AG09309 (cell line): Measurements from ENCODE around the gene RRP1B.

Experiments used
- DNase-seq: peaks from one replicate; pipeline ENCODE4 v3.0.0-alpha.2; 2010; ENCODE audit warnings: low read depth
- H3K4me3 ChIP-seq: 2 replicates; pipeline ENCODE4 v1.5.1; 2011; ENCODE audit warnings: mild to moderate bottlenecking, low read depth, low read length, moderate library complexity; ENCODE audit not compliant: control insufficient read depth
- CTCF ChIP-seq: IDR thresholded peaks from 2 replicates; pipeline ENCODE4 v1.5.1; 2011; ENCODE audit warnings: mild to moderate bottlenecking, low read depth, low read length, inconsistent platforms; ENCODE audit not compliant: insufficient read depth, control insufficient read depth; ENCODE audit errors: missing control alignments

RRP1B gene

GRCh38 chr21:43684424-43684823, 25.1 kb downstream of the RRP1B start:
- no peak for DNase-seq
- no peak overlapping the region for H3K4me3 ChIP-seq
- TF ChIP-seq CTCF = no peak

GRCh38 chr21:43686811-43687565, 27.6 kb downstream of the RRP1B start:
- no peak overlapping the region for H3K4me3 ChIP-seq
- TF ChIP-seq CTCF = no peak

GRCh38 chr21:43687566-43688399, 28.4 kb downstream of the RRP1B start:
- no peak overlapping the region for H3K4me3 ChIP-seq
- no peak for TF ChIP-seq CTCF
- DNase-seq = no peak

More at GRCh38 chr21:43686811-43687565, 27.6 kb downstream of the RRP1B start:
- DNase-seq = no peak

- no peak for DNase-seq
- no peak overlapping the region for H3K4me3 ChIP-seq
- TF ChIP-seq CTCF = no peak
Measured at GRCh38 chr21:43688906-43689305, 29.5 kb downstream of the RRP1B start.

GRCh38 chr21:43689556-43690337, 30.4 kb downstream of the RRP1B start:
- DNase-seq = no peak
- H3K4me3 ChIP-seq = no peak overlapping the region
- no peak for TF ChIP-seq CTCF

GRCh38 chr21:43690346-43690745, 31.0 kb downstream of the RRP1B start:
- no peak for TF ChIP-seq CTCF
- DNase-seq = no peak
- H3K4me3 ChIP-seq = no peak overlapping the region
